NCI-H1417 treated with DMSO at 0.1 percent for 48 hours (cell line): ENCODE measurements around the gene STK36.
"Not testable (repeated sequence)": the region's sequence is repeated elsewhere in the genome, so short reads cannot be mapped to it uniquely, and the experiment has no call there.

Experiments
- DNase-seq: peaks from one replicate; lab custom pipeline; 2025; lab: John Stamatoyannopoulos, UW

Gene STK36

GRCh38 chr2:218663901-218664300 lies 8.0 kb upstream of the STK36 start:
- DNase-seq = no peak

GRCh38 chr2:218664653-218665052 lies 7.2 kb upstream of the STK36 start:
- DNase-seq = no peak

GRCh38 chr2:218671097-218671653 lies 711 bp upstream of the STK36 start:
- no peak for DNase-seq

GRCh38 chr2:218679119-218679518 lies 7.2 kb downstream of the STK36 start:
- DNase-seq = no peak

GRCh38 chr2:218680061-218680460 lies 8.2 kb downstream of the STK36 start:
- DNase-seq = no peak

GRCh38 chr2:218687400-218688060 lies 15.6 kb downstream of the STK36 start:
- DNase-seq = not testable (repeated sequence)

- no peak for DNase-seq
Measured at GRCh38 chr2:218691234-218691633, 19.3 kb downstream of the STK36 start.

GRCh38 chr2:218694405-218695145 lies 22.7 kb downstream of the STK36 start:
- DNase-seq = no peak

- no peak for DNase-seq
Measured at GRCh38 chr2:218698885-218699284, 27.0 kb downstream of the STK36 start.

GRCh38 chr2:218701806-218702205 lies 29.9 kb downstream of the STK36 start:
- DNase-seq = no peak

GRCh38 chr2:218703341-218703740 lies 31.5 kb downstream of the STK36 start:
- DNase-seq = no peak

GRCh38 chr2:218708086-218708485 lies 36.2 kb downstream of the STK36 start:
- DNase-seq = no peak

- no peak for DNase-seq
Measured at GRCh38 chr2:218709908-218710307, 38.0 kb downstream of the STK36 start.

GRCh38 chr2:218710334-218710686 lies 38.4 kb downstream of the STK36 start:
- no peak for DNase-seq

GRCh38 chr2:218710687-218711549 lies 39.0 kb downstream of the STK36 start, which contains the start of gene TTLL4:
TTLL4 (plus strand) TSS chr2:218710835; CDS start chr2:218737677, 26,842 bp downstream.
- DNase-seq = peak; percentile 65

- no peak for DNase-seq
Measured at GRCh38 chr2:218711550-218711929, 39.7 kb downstream of the STK36 start.

- DNase-seq = no peak
Measured at GRCh38 chr2:218713922-218714321, 42.0 kb downstream of the STK36 start.

GRCh38 chr2:218716070-218716469 lies 44.2 kb downstream of the STK36 start:
- DNase-seq = no peak

GRCh38 chr2:218717262-218717661 lies 45.4 kb downstream of the STK36 start:
- DNase-seq = no peak

- no peak for DNase-seq
Measured at GRCh38 chr2:218718058-218718457, 46.2 kb downstream of the STK36 start.

- DNase-seq = no peak
Measured at GRCh38 chr2:218719457-218719856, 47.6 kb downstream of the STK36 start.
